Panc1 (cell line): ENCODE results near the gene DAPK2. TPM values are rescaled to one million over a fixed set of nuclear protein-coding genes. Genes with fewer than 3 reads are reported as not detected.

Experiments
- ATAC-seq: fragments of 200-7000 bp; cut with Tn5 transposase; 2 replicates; pipeline ENCODE4 v1.9.1; 2020; ENCODE audit warnings: mild to moderate bottlenecking, moderate library complexity
- BruUV-seq: library from RNA; stranded (reverse); fragments of 400-500 nt; replicated peaks from 2 replicates; lab custom pipeline; 2021; lab: Mats Ljungman, UMichigan
- CTCF ChIA-PET: fragments of 300-600 bp; sonication (Branson Sonifier 250); formaldehyde crosslinking; loops from one replicate; lab custom pipeline; 2022; ENCODE audit warnings: antibody characterized with exemption; lab: Charles Lee
- POLR2A ChIA-PET: fragments of 300-600 bp; sonication (Branson Sonifier 250); formaldehyde crosslinking; loops from one replicate; lab custom pipeline; 2022; ENCODE audit warnings: antibody characterized with exemption; lab: Charles Lee
- DNase-seq: peaks from one replicate; pipeline ENCODE4 v3.0.0-alpha.2; 2010; ENCODE audit warnings: low read depth, low spot score
- H3K27ac ChIP-seq: 2 replicates; pipeline ENCODE4 v1.5.1; 2011; ENCODE audit warnings: mild to moderate bottlenecking, low read length, inconsistent platforms
- H3K27me3 ChIP-seq: fragments of 200-500 bp; sonication (Bioruptor generic); 2 replicates; pipeline ENCODE4 v1.6.0; 2014; ENCODE audit warnings: low read length, inconsistent platforms; ENCODE audit not compliant: control insufficient read depth, insufficient read depth
- H3K36me3 ChIP-seq: fragments of 200-500 bp; sonication (Bioruptor generic); 2 replicates; pipeline ENCODE4 v1.5.1; 2014; ENCODE audit warnings: inconsistent platforms, mild to moderate bottlenecking, low read length, moderate library complexity; ENCODE audit not compliant: control insufficient read depth, insufficient read depth
- H3K4me1 ChIP-seq: 2 replicates; pipeline ENCODE4 v1.5.1; 2011; ENCODE audit warnings: inconsistent platforms, mild to moderate bottlenecking, low read length, moderate library complexity; ENCODE audit not compliant: control insufficient read depth, insufficient read depth
- H3K4me3 ChIP-seq, 2 experiments: 2 replicates each; pipeline ENCODE4 v1.5.1; 2011 to 2012; ENCODE audit warnings: low read depth in 2 of 2, low read length in 2 of 2, mild to moderate bottlenecking in 2 of 2, inconsistent platforms in 1 of 2, moderate library complexity in 1 of 2
- H3K9me3 ChIP-seq: fragments of 200-500 bp; sonication (Bioruptor generic); 2 replicates; pipeline ENCODE4 v1.5.1; 2014; ENCODE audit warnings: low read depth, mild to moderate bottlenecking, inconsistent platforms, low read length, moderate library complexity; ENCODE audit not compliant: control insufficient read depth, insufficient read depth
- CTCF ChIP-seq: fragments of 450-650 bp; IDR thresholded peaks from 2 replicates; pipeline ENCODE4 v1.5.1; 2017; ENCODE audit warnings: mild to moderate bottlenecking
- POLR2AphosphoS5 ChIP-seq: IDR thresholded peaks from 2 replicates; pipeline ENCODE4 v1.6.1; 2012; ENCODE audit warnings: mild to moderate bottlenecking, low read depth, low read length, moderate library complexity
- SIN3A ChIP-seq: IDR thresholded peaks from 2 replicates; pipeline ENCODE4 v1.6.1; 2012; ENCODE audit warnings: low read depth, mild to moderate bottlenecking, low read length, moderate library complexity, borderline replicate concordance; ENCODE audit not compliant: insufficient read depth
- TCF7L2 ChIP-seq: IDR thresholded peaks from 2 replicates; pipeline ENCODE4 v1.6.1; 2011; ENCODE audit warnings: mild to moderate bottlenecking, low read depth, low read length, inconsistent platforms
- in situ Hi-C: cut with HindIII; loops from 2 replicates; pipeline ENCODE4 v1.10.0; 2016; ENCODE audit warnings: low sequenced_read_pairs, low pct_unique_long_range_greater_than_20kb
- intact Hi-C: fragments of 100-400 bp; cut with micrococcal nuclease; formaldehyde crosslinking; loops from one replicate; pipeline ENCODE4 v1.10.0; 2022; ENCODE audit not compliant: unreplicated experiment
- total RNA-seq: library from RNA; stranded (reverse); gene quantifications from one replicate; pipeline ENCODE4 v1.2.1, GENCODE V29; 2021; ENCODE audit not compliant: unreplicated experiment
- TF ChIP-seq, protein P1 (sequence below), 2 experiments: IDR thresholded peaks; 2 replicates each; pipeline ENCODE4 v1.6.1; 2011 to 2012; ENCODE audit warnings: low read depth in 2 of 2, control low read depth in 1 of 2, low read length in 1 of 2, mild to moderate bottlenecking in 1 of 2, moderate library complexity in 1 of 2; ENCODE audit not compliant: insufficient read depth in 1 of 2

The DAPK2 gene
- total RNA-seq, 1 experiment from 2014 or later = 10.2 TPM

DNA sequence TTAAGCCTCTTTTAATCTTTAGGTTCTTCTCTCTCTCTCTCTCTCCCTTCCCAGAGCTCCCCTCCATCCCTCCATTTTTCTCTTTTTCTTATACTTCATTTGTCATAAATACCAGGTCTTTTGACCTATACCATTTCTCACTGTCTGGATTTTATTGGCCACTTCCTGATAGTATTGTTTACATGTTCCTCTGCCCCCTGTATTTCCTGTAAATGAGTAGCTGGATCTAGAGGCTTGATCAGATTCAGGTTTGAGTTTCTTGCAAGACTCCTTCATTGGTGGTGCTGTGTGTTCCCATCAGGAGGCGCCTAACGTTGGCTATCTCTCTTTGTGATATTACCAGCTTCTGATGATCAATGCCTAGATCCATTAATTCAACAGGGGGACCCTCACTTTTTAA is 42.2 kb downstream of the DAPK2 start:
- no peak overlapping the region for H3K27ac ChIP-seq
- H3K36me3 ChIP-seq = no peaks in the 10 kb centered on the region
- no peaks in the 10 kb centered on the region for H3K9me3 ChIP-seq
- H3K27me3 ChIP-seq = no peaks in the 10 kb centered on the region
- BruUV-seq = no TSS peak
- no peaks in the 10 kb centered on the region for H3K4me1 ChIP-seq
- ATAC-seq = no peak
- intact Hi-C loops = no loop called here
- POLR2A ChIA-PET = no interaction called here
- H3K4me3 ChIP-seq = no peak overlapping the region
- CTCF ChIA-PET = no interaction called here
- TF ChIP-seq POLR2AphosphoS5 (no peak), TCF7L2 (no peak), SIN3A (no peak), CTCF (no peak)
- TF ChIP-seq, protein P1, sequence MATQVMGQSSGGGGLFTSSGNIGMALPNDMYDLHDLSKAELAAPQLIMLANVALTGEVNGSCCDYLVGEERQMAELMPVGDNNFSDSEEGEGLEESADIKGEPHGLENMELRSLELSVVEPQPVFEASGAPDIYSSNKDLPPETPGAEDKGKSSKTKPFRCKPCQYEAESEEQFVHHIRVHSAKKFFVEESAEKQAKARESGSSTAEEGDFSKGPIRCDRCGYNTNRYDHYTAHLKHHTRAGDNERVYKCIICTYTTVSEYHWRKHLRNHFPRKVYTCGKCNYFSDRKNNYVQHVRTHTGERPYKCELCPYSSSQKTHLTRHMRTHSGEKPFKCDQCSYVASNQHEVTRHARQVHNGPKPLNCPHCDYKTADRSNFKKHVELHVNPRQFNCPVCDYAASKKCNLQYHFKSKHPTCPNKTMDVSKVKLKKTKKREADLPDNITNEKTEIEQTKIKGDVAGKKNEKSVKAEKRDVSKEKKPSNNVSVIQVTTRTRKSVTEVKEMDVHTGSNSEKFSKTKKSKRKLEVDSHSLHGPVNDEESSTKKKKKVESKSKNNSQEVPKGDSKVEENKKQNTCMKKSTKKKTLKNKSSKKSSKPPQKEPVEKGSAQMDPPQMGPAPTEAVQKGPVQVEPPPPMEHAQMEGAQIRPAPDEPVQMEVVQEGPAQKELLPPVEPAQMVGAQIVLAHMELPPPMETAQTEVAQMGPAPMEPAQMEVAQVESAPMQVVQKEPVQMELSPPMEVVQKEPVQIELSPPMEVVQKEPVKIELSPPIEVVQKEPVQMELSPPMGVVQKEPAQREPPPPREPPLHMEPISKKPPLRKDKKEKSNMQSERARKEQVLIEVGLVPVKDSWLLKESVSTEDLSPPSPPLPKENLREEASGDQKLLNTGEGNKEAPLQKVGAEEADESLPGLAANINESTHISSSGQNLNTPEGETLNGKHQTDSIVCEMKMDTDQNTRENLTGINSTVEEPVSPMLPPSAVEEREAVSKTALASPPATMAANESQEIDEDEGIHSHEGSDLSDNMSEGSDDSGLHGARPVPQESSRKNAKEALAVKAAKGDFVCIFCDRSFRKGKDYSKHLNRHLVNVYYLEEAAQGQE (IDR thresholded peaks at IDR 0.05; ENCODE audit: insufficient read depth in 1 of 2, low read depth in 2 of 2, low read length in 1 of 2) = no peak
- in situ Hi-C loops = no loop called here
- DNase-seq = no peak

DNA sequence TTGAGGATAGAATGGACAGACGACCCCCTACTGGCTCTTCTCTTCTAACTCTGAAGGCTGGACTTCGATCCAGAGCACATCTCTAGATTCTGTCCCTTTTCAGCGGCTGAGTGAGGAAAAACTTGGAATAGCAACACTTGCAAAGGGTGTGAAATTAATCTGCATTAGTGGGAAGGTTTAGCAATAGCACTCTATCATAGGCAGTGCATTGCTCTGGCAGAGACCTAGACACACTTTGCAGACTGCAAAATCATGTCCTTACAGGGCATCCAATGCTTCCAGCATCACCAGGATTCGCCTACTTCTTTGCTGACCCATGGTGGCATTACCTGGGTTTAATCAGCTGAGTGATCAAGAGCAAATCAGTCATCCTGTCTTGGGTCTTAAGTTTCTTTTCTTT is 43.1 kb downstream of the DAPK2 start:
- CTCF ChIA-PET = no interaction called here
- intact Hi-C loops = no loop called here
- POLR2A ChIA-PET = no interaction called here

More for the DNA sequence above, 43.1 kb downstream of the DAPK2 start:
- ATAC-seq (no peak), DNase-seq (no peak)
- no TSS peak for BruUV-seq
- Histone ChIP-seq H3K4me3 (no peak overlapping the region), H3K9me3 (no peaks in the 10 kb centered on the region), H3K27me3 (no peaks in the 10 kb centered on the region), H3K36me3 (no peaks in the 10 kb centered on the region), H3K27ac (no peak overlapping the region), H3K4me1 (no peaks in the 10 kb centered on the region)
- TF ChIP-seq POLR2AphosphoS5 = no peak
- no peak for TF ChIP-seq SIN3A
- TF ChIP-seq, protein P1 (IDR thresholded peaks at IDR 0.05; ENCODE audit: insufficient read depth in 1 of 2, low read depth in 2 of 2, low read length in 1 of 2) = no peak
- TF ChIP-seq TCF7L2 = no peak
- no peak for TF ChIP-seq CTCF
- in situ Hi-C loops = no loop called here
